ENCODE results near the gene TIMM22.

Gene TIMM22

GRCh38 chr17:1011760-1012735, 15.1 kb downstream of the TIMM22 start:
- DNase-seq (ENCODE audit: low read depth), result no peak
- TF ChIP-seq, protein P1, sequence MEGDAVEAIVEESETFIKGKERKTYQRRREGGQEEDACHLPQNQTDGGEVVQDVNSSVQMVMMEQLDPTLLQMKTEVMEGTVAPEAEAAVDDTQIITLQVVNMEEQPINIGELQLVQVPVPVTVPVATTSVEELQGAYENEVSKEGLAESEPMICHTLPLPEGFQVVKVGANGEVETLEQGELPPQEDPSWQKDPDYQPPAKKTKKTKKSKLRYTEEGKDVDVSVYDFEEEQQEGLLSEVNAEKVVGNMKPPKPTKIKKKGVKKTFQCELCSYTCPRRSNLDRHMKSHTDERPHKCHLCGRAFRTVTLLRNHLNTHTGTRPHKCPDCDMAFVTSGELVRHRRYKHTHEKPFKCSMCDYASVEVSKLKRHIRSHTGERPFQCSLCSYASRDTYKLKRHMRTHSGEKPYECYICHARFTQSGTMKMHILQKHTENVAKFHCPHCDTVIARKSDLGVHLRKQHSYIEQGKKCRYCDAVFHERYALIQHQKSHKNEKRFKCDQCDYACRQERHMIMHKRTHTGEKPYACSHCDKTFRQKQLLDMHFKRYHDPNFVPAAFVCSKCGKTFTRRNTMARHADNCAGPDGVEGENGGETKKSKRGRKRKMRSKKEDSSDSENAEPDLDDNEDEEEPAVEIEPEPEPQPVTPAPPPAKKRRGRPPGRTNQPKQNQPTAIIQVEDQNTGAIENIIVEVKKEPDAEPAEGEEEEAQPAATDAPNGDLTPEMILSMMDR (conservative IDR thresholded peaks at IDR 0.05; ENCODE audit: low read depth, low read length), result no peak
- no peak overlapping the region for H3K4me3 ChIP-seq (ENCODE audit: low read length)

- TF ChIP-seq, protein P1 (conservative IDR thresholded peaks at IDR 0.05; ENCODE audit: low read depth, low read length), result no peak
- no peak for DNase-seq (ENCODE audit: low read depth)
- H3K4me3 ChIP-seq (ENCODE audit: low read length), result no peak overlapping the region
These were observed 16.1 kb downstream of the TIMM22 start for GRCh38 chr17:1012823-1013728.

- DNase-seq (ENCODE audit: low read depth), result no peak
- no peak overlapping the region for H3K4me3 ChIP-seq (ENCODE audit: low read length)
- TF ChIP-seq, protein P1 (conservative IDR thresholded peaks at IDR 0.05; ENCODE audit: low read depth, low read length), result no peak
These were observed 16.8 kb downstream of the TIMM22 start for GRCh38 chr17:1013729-1014090.

GRCh38 chr17:1018547-1018946, 21.6 kb downstream of the TIMM22 start:
- no peak for DNase-seq (ENCODE audit: low read depth)
- H3K4me3 ChIP-seq (ENCODE audit: low read length), result no peak overlapping the region
- TF ChIP-seq, protein P1 (conservative IDR thresholded peaks at IDR 0.05; ENCODE audit: low read depth, low read length), result no peak

DNA sequence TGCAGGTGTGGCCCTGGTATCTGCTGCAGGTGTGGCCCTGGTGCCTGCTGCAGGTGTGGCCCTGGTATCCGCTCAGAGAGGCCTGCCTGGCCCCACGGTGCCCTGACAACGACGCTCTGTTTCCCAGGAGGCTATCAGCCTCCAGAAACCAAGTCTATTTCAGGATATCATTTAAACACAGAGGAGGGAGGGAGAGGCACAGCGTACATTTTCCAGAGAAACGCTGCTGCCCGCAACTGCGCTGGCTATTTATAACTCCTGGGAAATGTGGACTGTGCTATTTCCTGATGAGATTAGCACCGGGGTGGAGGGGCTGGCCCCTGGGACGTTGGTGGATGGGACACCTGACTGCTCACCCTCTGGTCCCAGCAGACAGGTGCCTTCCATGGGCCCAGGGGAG, 22.5 kb downstream of the TIMM22 start:
- TF ChIP-seq, protein P1 (conservative IDR thresholded peaks at IDR 0.05; ENCODE audit: low read depth, low read length), result no peak
- DNase-seq (ENCODE audit: low read depth), result no peak
- H3K4me3 ChIP-seq (ENCODE audit: low read length), result no peak overlapping the region

DNA sequence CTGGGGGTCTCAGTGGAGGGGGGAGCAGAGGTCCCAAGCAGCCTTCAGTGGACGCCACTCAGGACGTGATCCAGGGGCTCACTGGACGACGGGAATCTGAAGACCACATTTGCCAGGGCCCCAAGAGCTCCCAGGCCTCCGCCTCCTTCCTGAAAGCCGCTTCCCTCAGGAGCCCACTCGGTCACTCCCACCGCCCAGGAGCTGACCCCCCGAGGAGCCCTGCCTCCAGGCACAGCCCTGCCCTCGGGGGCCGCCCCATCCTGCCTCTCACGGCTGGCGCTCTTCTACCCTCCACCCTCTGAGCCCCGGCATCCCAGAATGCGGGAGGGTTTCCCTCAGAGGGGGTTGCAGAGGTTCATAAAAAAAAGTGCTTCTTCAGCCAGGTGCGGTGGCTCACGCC, 24.2 kb downstream of the TIMM22 start:
- no peak for DNase-seq (ENCODE audit: low read depth)
- H3K4me3 ChIP-seq (ENCODE audit: low read length), result no peak overlapping the region
- TF ChIP-seq, protein P1 (conservative IDR thresholded peaks at IDR 0.05; ENCODE audit: low read depth, low read length), result no peak
